ENCODE results near the gene MROH2B.

Gene MROH2B

GRCh38 chr5:40958811-40959210, 112.3 kb downstream of the MROH2B start:
- no peak overlapping the region for H3K27ac Mint-ChIP-seq

DNA sequence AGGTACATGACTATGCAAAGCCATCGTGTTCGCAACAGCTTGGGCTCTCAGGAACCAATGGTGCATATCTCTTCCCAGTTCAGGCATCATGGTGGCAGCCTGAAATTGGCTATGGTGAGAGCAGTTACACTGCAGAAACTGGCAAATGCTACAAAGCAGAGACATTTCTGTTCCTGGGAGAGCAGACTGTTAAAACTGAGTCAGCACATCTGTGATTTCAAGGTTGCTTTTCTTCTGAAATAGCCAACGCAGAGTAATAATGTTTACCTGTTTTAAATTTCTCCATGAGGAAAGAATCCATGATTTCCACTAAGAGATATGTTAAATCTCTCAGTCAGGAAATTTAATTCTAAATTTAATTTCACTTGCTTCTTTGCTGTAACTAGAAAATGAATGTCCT, 114.1 kb downstream of the MROH2B start:
- Mint-ChIP-seq H3K9me3 (peaks cover 16% of the 10 kb centered on the region), H3K4me1 (no peaks in the 10 kb centered on the region), H3K27ac (no peak overlapping the region), H3K27me3 (ENCODE audit: low read depth) (no peaks in the 10 kb centered on the region), H3K36me3 (ENCODE audit: low read depth) (peaks cover 33% of the 10 kb centered on the region), H3K4me3 (no peak overlapping the region)
- TF ChIP-seq, protein P1, sequence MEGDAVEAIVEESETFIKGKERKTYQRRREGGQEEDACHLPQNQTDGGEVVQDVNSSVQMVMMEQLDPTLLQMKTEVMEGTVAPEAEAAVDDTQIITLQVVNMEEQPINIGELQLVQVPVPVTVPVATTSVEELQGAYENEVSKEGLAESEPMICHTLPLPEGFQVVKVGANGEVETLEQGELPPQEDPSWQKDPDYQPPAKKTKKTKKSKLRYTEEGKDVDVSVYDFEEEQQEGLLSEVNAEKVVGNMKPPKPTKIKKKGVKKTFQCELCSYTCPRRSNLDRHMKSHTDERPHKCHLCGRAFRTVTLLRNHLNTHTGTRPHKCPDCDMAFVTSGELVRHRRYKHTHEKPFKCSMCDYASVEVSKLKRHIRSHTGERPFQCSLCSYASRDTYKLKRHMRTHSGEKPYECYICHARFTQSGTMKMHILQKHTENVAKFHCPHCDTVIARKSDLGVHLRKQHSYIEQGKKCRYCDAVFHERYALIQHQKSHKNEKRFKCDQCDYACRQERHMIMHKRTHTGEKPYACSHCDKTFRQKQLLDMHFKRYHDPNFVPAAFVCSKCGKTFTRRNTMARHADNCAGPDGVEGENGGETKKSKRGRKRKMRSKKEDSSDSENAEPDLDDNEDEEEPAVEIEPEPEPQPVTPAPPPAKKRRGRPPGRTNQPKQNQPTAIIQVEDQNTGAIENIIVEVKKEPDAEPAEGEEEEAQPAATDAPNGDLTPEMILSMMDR (IDR thresholded peaks at IDR 0.05; ENCODE audit: unreplicated experiment in 3 of 3) = no peak

More at GRCh38 chr5:40958811-40959210, 112.3 kb downstream of the MROH2B start:
- H3K36me3 Mint-ChIP-seq (ENCODE audit: low read depth) = peaks cover 36% of the 10 kb centered on the region
- H3K4me3 Mint-ChIP-seq = no peak overlapping the region
- H3K9me3 Mint-ChIP-seq = peaks cover 18% of the 10 kb centered on the region
- no peaks in the 10 kb centered on the region for H3K4me1 Mint-ChIP-seq
- TF ChIP-seq, protein P1 (IDR thresholded peaks at IDR 0.05; ENCODE audit: unreplicated experiment in 3 of 3) = no peak
- H3K27me3 Mint-ChIP-seq (ENCODE audit: low read depth) = no peaks in the 10 kb centered on the region

GRCh38 chr5:40955313-40955712, 115.8 kb downstream of the MROH2B start:
- no peak overlapping the region for H3K4me3 Mint-ChIP-seq
- TF ChIP-seq, protein P1 (IDR thresholded peaks at IDR 0.05; ENCODE audit: unreplicated experiment in 3 of 3) = no peak
- peaks cover 14% of the 10 kb centered on the region for H3K9me3 Mint-ChIP-seq
- H3K27me3 Mint-ChIP-seq (ENCODE audit: low read depth) = no peaks in the 10 kb centered on the region
- H3K27ac Mint-ChIP-seq = no peak overlapping the region
- peaks cover 32% of the 10 kb centered on the region for H3K36me3 Mint-ChIP-seq (ENCODE audit: low read depth)
- no peaks in the 10 kb centered on the region for H3K4me1 Mint-ChIP-seq
